Daoy (cell line): Measurements from ENCODE around the gene UBTD1. TPM values are rescaled to one million over a fixed set of nuclear protein-coding genes. Genes with fewer than 3 reads are reported as not detected.
A peak's percentile ranks its signal among the peaks of the same experiment; 100 is the strongest.

Source experiments
- DNase-seq: peaks from one replicate; pipeline ENCODE4 v3.0.0-alpha.2; 2015; ENCODE audit warnings: low read depth
- total RNA-seq: library from RNA; depleted of rRNA; stranded (reverse); fragments of >200 nt; shearing (Covaris generic); gene quantifications from 2 replicates; pipeline ENCODE4 v1.2.3, GENCODE V29; 2014

UBTD1 gene
- total RNA-seq, 1 experiment from 2014 or later, result 8.3 TPM

DNA sequence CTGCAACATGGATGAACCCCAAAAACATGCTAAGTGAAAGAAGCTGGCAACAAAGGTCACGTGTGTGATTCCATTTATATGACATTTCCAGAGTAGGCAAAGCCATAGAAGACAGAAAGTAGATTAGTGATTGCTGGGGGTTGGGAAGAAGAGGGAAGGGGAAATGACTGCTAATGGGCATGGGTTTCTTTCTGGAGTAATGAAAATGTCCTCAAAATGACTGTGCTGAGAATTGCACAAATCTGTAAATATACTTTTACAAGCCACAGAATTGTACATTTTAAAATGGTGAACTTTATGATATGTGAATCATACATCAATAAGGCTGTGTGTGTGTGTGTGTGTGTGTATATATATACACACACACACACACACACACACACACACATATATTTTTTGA, 16.3 kb upstream of the UBTD1 start:
- no peak for DNase-seq

DNA sequence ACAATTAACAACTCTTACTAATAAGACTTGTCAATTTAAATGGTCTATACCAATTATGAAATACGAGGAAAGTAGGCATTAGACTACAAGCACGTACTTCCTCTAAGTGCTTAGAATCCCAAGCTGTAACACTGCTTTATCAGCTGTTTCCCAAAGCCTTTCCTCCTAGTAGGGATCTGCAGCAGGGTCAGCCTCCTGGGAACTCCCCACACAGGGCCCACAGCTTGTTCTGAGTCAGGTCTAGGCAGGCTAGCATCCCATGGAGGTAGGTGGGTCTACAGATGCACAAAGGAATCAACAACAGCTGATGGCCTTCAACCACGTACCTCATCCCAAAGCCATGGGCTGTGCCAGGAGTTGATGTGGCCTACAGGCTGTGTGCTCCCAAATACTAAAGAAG, 15.2 kb upstream of the UBTD1 start:
- no peak for DNase-seq

DNA sequence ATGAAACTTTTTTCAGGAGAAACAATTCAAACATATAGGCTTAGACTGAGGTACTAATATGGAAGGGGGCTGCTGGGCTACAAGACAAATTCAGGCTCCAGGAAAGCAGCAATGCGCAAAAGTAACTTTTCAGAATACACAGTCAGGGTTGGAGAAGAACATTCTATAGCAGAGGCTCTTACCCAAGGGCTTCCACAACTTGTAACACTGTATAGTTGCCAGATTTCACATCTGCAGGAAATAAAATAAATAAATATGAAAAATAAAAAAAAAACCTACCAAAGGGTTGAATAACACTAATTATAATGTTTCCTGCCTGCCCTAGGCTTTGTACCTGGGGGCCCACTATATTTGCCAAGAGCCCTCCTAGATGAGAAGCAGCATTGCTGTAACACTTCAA, 14.8 kb upstream of the UBTD1 start:
- DNase-seq, result no peak

DNA sequence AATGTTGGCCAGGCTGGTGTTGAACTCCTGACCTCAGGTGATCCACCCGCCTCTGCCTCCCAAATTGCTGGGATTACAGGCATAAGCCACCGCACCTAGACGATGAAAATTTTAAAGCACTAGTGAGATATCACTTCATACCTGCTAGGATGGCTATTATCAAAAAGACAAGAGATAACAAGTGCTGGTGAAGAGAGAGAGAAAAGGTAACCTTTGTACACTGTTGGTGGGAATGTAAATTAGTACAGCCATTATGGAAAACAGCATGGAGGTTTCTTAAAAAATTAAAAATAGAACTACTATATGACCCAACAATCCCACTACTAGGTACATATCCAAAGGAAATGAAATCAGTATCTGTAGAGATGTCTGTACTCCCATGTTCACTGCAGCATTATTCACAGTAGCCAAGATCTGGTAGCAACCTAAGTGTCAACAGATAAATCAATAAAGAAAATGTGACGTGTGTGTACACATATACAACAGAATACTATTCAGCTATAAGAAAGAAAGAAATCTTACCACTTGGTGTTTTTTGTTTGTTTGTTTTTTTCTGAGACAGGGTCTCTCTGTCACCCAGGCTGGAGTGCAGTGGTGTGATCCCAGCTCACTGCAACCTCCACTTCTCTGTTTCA, 13.0 kb upstream of the UBTD1 start:
- DNase-seq, result no peak

DNA sequence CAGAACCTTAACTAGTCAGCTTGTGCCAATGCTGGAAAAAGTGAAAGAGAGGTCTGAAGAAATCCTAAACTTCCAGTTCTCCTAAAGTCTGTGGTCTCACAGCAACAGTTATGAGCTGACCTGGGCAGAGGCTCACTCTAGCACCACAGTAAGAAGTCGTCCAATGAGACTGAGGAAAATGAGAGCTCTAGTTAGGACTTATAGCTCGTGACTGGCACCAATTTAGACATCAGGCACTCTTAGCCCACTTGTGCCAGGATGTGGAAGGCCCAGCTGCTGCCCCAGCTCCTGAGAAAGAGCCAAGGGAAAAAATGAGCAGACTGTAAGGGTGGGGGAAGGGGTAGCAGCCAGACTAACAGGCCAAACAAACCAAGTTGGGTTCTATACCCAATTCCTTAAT, 8.1 kb upstream of the UBTD1 start:
- DNase-seq, result no peak

DNA sequence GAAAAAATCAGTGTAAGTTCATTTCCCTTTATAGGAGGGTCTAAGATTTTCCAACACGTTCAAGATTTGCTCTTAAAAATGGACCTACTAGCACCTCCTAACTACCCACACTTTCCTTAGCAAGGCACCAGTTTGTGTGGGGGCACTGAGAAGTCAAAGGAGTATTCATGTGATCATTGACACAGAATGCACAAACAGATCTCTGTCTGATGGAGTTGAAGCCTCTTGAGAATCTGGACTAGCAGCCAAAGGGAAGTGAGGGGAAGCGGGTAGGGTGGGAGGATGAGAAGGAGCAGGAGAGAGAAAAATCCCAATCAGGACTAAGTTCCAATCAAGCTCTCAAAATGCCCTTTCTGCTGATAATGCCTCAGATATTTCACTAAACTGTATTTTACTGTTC, 4.6 kb upstream of the UBTD1 start:
- DNase-seq, result no peak

DNA sequence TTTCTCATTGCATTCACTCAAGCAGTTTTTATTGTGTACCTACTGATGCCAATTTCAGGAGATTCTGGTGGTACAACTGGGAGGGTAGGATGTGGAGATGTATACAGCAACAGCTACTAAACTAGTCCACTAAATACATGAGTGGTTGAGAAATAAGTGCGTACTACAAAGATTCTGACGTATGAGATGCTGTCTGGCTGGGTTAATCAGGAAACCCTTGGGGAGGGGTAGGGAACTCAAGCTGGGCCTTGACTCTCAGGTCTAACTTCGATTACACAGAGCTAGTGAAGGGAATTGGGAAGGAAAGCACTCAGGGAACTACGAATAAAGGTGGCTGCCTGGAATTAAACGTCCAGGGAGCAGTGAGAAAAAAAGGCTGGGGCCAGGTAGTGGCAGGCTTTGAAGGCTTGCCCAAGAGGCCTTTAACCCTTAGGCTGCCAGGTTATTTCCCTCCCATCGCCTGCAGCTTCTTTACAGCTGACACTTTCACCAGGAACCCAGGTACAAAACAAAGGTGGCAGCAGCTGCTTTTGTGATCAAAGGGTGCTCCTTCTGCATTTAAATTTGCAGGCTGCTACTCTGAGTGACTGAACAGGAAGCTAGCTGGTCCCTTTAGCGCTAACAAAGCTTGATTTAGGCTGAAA, 3.7 kb upstream of the UBTD1 start:
- DNase-seq, result no peak

DNA sequence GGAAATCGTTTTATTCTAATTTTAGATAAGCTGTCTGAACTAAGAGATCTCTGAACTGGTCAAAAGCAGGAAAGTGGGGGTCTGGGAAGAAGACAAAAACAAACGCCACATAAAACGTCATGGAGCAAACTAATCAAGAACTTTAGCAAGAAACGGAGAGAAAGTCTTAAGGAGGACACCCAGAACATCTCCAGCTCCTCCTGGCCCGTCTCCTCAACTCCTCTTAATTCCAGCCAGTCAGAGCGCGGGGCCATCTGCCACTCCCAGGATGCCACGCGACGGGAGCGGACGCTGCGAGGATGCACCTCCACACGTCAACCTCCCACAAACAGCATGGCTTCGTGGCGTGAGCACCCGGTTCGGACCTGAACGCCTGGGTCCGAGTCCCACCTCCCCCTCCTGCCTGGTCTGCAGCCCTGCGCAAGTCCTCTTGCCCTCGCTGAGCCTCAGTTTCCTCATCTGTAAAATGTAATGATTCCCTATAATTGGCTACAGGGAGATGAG, 1.1 kb upstream of the UBTD1 start:
- peak; percentile 80 for DNase-seq

DNA sequence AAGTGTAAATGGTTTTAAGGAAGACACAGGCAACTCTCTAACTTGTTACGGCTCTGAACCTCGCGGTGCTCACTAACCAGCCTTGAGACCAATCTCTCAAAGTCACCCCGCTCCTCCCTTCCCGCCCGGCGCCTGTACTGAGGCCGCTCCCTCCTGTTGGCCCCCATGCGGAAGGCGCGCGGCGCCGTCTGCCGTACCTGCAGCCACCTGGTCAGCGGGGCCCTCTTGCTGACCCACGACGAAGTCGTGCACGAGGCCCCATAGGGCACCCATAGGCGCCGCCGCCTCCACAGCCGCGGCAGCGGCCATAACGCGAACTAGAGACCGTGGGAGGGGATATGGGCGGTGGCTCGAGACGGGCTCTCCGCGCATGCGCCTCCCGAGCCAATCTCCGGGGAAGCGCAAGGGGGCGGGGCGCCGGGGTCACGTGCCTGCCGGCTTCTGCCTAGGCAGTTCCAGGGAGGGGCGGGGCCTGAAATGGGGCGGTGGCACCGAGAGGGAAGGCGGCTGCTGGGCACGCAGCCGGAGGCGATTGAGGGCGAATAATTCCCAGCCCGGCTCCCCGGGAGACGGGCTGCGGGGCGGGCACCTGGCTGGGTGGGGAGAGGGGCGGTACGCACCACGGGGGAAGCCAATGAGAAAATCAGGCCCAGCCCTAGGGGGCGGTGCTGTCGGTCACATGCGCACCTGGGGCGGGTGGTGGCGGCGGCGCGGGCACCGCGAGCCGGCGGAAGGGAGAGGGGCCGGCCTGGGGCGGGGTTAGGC, 466 bp upstream of the UBTD1 start, which contains the start of gene MMS19:
TSS of gene MMS19 (minus strand) at position 347 of the 765 bp plus-strand sequence. CDS start at position 309, 38 bp downstream.
- DNase-seq, result peak; percentile 98

DNA sequence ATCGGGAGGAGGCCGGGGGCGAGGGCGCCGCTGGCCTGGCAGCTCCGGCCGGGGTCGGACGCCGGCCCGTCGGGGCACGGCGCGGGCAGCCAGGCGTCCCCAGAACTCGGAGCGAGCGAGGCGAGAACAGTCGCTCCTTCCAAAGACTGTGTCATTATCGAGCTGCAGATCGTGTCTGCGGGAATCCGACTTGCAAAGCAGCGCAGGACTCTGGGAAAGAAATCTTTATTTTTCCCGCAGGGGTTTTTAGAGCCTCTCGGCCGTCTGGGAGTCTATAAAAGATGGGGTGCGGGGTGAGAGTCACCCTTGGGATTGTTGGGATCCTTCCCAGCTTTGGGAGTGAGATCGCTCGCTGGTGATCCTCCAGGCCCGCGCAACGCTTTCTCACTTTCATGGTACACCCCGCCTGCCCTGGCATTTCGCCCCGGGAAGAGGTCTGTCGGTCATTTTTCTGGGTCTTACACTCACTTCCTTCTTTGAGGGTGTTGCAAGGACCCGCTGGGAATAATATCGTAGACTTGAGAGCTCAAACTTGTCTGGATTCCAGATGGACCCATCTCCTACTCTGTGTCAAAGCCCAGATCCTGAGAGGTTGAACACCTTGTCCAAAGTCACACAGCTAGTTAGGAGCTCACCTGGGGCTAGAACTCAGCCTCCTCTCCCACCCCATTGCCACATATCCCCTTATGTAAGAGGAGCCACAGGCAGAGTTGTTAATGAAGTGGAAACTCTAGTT, 1.0 kb downstream of the UBTD1 start:
- peak; percentile 41 for DNase-seq

DNA sequence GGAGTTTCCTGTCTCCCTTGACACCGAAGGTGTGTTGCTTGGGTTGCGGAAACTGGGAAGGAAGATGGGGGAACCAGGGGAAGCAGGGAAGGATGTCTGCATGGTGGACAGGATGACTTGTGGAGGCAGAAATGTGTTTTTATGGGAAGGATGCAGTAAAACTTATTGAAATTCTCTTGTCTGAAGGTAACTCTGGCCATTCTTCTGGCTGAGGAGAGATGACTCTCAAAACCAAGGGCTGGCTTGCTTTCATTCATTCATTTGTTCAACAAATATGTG, 1.5 kb downstream of the UBTD1 start:
- no peak for DNase-seq

DNA sequence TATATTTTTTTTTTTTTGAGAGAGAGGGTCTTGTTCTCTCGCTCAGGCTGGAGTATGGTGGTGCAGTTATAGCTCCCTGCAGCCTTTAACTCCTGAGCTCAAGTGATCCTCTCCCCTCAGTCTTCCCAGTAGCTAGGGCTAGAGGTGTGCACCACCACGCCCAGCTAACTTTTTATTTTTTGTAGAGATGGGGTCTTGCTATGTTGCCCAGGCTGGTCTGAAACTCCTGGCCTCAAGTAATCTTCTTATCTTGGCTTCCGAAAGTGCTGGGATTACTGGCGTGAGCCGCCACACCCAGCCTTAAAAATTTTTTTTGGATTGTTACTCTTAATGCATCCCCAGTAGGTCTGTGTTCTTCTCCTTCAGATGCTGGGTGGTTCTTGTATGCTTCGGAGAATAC, 4.2 kb downstream of the UBTD1 start:
- no peak for DNase-seq

DNA sequence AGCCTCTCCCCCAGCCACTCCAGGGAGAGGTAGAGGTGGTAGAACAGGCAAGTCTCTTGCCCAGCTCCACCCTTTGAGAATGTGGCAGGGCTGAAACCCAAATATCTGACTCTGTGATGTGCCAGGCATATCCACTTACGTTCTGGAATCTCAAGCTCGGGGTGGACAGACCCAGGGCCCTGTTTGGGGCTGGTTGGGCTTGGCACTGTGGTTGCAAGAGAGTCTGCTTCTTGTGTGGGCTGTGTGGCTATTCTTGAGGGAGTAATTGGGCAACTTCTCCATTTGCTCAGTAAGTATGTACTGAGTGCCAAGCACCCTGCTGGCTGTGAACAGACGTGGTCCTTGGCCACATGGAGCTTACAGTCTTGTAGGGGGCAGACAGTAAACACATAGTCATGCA, 4.7 kb downstream of the UBTD1 start:
- DNase-seq, result no peak

DNA sequence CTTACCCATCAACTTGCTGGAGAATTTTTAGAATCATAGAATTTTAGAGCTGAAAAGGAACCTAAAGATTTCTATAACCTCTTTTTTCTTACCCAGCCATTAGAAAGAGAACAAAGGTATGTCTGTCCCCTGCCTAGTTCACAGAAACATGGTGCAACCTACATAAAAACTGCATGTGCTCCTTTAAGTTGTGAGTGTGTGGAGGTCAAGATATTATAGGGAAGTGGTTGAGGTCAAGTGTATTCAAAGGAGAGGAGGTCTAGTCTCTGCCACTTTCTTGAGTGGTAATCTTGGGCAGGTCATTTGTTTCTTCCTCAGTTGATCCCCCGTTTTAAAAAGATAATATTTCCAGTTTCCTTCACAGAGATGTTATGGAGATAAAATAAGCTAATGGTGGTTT, 6.4 kb downstream of the UBTD1 start:
- no peak for DNase-seq

DNA sequence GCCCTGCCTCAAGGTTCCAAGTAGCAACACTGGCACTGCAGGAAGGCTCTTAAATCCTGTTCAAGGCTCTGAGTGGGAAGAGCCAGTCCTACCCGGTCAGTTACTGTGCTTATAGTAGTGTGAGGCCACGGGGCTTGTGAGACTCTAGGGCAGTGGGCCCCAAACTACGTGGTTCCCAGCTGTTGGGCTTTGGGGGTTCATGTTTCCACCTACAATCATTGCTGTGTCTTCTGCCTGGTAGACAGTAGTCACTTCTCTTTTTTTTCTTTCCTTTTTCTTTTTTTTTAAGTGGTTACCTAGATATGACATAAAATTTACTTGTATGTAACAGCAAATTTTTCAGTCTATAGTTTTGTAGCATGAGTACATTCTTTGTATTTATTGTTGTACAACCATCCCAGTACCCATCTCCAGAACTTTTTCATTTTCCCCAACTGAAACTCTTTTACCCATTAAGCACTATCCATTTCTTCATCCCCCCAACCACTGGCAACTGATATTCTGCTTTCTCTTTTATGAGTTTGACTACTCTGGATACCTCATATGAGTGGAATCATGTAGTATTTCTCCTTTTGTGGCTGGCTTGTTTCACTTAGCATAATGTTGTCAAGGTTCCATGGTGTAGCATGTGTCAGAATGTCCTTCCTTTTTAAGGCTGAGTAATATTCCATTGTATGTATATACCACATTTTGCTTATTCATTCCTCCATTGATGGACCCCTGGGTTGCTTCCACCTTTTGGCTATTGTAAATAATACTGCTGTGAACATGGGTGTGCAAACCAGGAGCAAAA, 7.7 kb downstream of the UBTD1 start:
- no peak for DNase-seq

DNA sequence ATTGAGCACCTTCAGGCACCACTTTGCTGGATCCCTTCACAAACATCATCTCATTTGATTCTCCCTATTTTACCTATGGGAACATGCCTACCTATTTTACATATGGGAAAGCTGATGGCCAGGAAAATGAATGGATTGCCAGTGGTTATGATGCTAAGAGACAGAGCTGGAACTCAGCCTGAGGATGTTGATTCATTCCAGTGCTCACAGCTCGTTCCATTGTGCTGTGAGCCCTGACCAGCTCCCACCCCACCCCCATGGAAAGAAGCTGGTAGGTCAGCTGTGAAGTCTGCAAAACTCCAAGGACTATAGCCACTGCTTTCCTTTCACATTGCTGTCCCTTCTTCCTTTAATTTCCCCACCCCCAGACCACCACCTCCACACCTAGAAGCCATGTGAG, 9.6 kb downstream of the UBTD1 start:
- DNase-seq, result no peak

DNA sequence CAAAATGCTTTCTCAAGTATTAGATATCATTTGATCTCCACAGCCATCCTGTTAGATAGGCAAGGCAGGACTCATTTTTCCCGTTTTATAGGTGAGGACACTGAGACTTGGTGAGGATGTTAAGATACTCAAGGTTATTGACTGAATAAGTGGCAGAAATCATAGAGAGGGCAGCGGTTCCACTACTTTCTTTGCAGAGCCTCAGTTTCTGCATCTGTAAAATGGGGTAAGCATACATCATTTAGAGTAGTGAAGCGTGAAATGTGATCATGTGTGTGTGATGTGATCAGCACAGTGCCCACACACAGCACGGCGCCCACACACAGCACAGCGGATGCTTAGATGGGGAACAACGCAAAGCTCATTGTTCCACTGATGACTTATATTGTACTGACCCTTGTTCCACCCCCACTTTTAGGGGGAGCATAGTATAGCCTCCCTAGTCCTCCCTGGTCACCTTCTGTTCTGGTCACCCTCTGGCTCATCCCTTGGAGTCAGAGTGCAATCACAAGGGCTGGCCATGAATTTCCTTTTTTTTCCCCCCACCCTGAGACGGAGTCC, 10.5 kb downstream of the UBTD1 start:
- DNase-seq, result no peak

DNA sequence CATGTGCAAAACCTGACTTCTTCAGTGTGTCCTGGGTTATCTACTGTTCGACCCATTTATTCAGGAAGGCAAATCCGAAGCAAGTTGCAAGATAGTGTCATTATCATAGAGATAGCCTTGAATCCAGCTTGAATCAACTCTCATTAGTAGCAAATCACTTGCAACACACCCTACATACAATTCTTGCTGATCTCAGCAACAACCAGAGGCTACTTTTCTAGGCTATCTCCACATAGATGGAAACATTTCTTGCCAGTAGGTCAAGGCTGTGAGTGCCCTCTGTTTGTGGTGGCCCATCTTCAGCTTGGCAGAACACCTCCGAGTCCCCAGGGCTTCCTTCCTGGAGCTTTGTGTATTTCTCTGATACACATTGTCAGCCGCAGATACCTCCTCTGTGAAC, 12.0 kb downstream of the UBTD1 start:
- no peak for DNase-seq

DNA sequence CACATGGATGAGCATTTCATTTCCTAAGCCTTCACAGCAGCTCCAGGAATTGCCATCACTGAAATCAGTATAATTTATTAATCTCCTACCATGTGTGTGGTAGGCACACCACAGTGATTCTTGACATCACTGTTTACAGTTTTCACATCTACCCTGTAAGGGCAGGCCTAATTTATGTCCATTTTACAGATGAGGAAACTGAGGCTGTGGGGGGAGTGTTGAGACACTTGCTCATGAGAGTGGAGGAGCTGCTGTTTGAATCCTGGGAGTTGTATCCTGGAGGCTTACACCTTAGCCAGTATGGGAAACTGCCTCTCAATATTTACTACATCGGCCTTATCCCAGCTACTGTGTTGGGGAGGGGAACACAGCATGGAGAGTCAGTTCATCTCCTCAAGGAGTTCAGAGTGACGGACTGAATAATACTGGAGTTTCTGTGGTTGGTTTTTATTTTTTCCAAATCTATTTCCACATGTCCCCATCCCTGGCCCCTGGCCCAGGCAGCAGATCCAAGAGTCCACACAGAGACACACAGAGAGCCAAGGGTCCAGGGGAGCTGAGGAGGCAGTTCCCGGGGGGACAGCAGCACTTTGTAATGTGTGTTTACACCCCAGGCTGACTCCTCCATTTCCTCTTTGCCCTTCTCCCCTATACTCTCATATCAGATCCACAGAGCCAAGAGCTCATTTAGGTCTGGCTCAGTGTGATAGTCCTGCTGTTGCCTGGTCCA, 13.2 kb downstream of the UBTD1 start:
- DNase-seq, result no peak

DNA sequence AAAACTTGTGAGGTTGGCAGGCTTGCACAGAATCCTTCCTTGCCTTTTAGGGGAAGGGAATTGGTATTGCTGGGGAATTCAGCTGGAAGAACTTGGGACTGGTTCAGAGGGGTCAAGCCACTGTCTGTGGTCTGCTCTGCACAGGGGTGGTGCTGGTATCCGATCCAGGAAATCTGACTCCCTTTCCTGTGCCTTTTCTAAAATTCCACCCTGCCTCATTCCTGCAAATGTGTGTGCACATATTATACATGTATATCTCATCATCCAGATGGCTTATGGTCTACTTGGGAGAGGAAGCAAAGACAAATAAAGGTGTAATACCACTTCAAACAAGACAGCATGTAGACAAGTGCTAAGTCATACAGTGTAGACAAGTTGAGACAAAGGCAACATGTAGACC, 14.3 kb downstream of the UBTD1 start:
- no peak for DNase-seq

DNA sequence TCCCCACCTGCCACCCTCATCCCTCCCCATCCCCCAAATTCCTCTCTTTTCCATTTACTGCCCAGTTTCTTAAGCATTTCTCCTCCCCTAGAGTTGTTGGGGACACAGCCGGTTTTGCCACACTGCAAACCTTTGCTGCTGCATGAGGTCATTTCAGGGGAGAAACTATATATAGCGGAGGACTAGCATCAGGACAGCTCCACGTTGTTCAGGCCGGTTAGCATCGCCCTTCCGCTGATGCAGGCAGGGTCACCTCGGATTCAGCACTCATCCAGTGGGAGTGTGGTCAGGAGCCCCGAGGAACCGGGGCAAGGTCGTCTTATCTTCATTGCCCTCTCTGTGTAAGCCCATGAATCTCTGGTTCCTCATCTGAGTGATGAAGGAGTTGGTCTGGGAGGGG, 15.6 kb downstream of the UBTD1 start:
- no peak for DNase-seq
